GM10266 (cell line): ENCODE data around the gene RFX7.
A peak's percentile ranks its signal among the peaks of the same experiment; 100 is the strongest.

Experiments
- DNase-seq: peaks from one replicate; pipeline ENCODE4 v3.0.0; 2012; ENCODE audit errors: extremely low spot score
- CTCF ChIP-seq: IDR thresholded peaks from 2 replicates; pipeline ENCODE4 v1.5.1; 2012; ENCODE audit warnings: mild to moderate bottlenecking, low read depth; ENCODE audit not compliant: control insufficient read depth, insufficient read depth; ENCODE audit errors: missing control alignments

Gene RFX7

GRCh38 chr15:56243163-56244037 lies at the start of gene RFX7:
RFX7 (minus strand) TSS chr15:56243879; CDS start chr15:56243285, 594 bp downstream.
- TF ChIP-seq CTCF = peak; percentile 19

GRCh38 chr15:56292546-56293316 lies 49.1 kb upstream of the RFX7 start:
- DNase-seq = no peak
- TF ChIP-seq CTCF = no peak

More at GRCh38 chr15:56243163-56244037, at the start of gene RFX7:
- DNase-seq = peak; percentile 77

GRCh38 chr15:56291741-56292140 lies 48.1 kb upstream of the RFX7 start:
- no peak for DNase-seq
- TF ChIP-seq CTCF = no peak

GRCh38 chr15:56286213-56286612 lies 42.5 kb upstream of the RFX7 start:
- TF ChIP-seq CTCF = no peak
- no peak for DNase-seq

- no peak for DNase-seq
- no peak for TF ChIP-seq CTCF
These were observed 37.5 kb upstream of the RFX7 start for GRCh38 chr15:56281145-56281544.

GRCh38 chr15:56273724-56274123 lies 30.0 kb upstream of the RFX7 start:
- DNase-seq = no peak
- TF ChIP-seq CTCF = no peak
